ENCODE measurements around the gene CNOT3. TPM values are rescaled to one million over a fixed set of nuclear protein-coding genes. Genes with fewer than 3 reads are reported as not detected.

CNOT3 gene
- total and polyA plus RNA-seq, 2 of the 13 experiments (the other 11 are each of a cell fraction or from before 2014, with no cell fraction given), result 4.3 to 5.8 TPM

DNA sequence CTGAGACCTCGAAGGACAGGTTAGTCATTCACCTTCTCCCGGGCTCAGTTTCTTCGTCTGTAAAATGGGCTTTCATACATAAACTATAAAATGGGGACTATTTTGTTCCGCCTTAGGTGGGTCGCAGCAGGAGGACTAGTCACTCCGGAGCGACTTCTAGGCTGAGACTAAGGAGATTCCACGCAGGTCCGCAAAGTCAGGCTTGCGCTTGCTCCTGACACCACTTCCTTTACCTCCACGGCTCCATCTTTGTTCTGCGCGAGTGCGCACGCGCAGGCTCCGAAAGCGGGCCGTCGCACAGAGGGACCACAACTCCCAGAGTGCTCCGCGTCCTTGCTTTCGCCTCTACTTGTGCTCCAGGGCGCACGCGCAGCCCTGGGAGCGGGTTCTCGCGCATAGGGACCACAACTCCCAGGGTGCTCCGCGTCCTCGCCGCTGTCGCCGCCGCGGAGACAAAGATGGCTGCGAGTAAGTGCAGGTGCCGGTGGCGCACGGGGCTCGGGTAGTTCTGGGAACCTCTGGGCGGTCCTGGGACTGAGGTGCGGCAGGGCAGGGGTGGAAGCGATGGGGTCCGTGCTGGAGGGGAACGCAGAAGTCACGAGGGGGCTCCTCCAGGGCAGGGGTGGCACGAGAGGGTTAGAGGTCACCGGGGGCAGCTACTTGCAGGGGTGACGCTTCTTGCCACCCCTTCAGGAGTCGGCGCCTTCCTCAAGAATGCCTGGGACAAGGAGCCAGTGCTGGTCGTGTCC, 35.0 kb upstream of the CNOT3 start, which contains the start of gene NDUFA3 (continued):
- TF ChIP-seq, protein P1, sequence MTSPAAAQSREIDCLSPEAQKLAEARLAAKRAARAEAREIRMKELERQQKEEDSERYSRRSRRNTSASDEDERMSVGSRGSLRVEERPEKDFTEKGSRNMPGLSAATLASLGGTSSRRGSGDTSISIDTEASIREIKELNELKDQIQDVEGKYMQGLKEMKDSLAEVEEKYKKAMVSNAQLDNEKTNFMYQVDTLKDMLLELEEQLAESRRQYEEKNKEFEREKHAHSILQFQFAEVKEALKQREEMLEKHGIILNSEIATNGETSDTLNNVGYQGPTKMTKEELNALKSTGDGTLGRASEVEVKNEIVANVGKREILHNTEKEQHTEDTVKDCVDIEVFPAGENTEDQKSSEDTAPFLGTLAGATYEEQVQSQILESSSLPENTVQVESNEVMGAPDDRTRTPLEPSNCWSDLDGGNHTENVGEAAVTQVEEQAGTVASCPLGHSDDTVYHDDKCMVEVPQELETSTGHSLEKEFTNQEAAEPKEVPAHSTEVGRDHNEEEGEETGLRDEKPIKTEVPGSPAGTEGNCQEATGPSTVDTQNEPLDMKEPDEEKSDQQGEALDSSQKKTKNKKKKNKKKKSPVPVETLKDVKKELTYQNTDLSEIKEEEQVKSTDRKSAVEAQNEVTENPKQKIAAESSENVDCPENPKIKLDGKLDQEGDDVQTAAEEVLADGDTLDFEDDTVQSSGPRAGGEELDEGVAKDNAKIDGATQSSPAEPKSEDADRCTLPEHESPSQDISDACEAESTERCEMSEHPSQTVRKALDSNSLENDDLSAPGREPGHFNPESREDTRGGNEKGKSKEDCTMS (CRISPR knock-in tag; conservative IDR thresholded peaks at IDR 0.05), result no peak
- TF ChIP-seq, protein P2, sequence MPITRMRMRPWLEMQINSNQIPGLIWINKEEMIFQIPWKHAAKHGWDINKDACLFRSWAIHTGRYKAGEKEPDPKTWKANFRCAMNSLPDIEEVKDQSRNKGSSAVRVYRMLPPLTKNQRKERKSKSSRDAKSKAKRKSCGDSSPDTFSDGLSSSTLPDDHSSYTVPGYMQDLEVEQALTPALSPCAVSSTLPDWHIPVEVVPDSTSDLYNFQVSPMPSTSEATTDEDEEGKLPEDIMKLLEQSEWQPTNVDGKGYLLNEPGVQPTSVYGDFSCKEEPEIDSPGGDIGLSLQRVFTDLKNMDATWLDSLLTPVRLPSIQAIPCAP (CRISPR knock-in tag; IDR thresholded peaks at IDR 0.05; ENCODE audit: low read depth), result no peak
- TF ChIP-seq, protein P3, sequence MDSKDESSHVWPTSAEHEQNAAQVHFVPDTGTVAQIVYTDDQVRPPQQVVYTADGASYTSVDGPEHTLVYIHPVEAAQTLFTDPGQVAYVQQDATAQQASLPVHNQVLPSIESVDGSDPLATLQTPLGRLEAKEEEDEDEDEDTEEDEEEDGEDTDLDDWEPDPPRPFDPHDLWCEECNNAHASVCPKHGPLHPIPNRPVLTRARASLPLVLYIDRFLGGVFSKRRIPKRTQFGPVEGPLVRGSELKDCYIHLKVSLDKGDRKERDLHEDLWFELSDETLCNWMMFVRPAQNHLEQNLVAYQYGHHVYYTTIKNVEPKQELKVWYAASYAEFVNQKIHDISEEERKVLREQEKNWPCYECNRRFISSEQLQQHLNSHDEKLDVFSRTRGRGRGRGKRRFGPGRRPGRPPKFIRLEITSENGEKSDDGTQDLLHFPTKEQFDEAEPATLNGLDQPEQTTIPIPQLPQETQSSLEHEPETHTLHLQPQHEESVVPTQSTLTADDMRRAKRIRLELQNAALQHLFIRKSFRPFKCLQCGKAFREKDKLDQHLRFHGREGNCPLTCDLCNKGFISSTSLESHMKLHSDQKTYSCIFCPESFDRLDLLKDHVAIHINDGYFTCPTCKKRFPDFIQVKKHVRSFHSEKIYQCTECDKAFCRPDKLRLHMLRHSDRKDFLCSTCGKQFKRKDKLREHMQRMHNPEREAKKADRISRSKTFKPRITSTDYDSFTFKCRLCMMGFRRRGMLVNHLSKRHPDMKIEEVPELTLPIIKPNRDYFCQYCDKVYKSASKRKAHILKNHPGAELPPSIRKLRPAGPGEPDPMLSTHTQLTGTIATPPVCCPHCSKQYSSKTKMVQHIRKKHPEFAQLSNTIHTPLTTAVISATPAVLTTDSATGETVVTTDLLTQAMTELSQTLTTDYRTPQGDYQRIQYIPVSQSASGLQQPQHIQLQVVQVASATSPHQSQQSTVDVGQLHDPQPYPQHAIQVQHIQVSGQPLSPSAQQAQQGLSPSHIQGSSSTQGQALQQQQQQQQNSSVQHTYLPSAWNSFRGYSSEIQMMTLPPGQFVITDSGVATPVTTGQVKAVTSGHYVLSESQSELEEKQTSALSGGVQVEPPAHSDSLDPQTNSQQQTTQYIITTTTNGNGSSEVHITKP (CRISPR knock-in tag; IDR thresholded peaks at IDR 0.05; ENCODE audit: low read depth), result peak; percentile 62
- TF ChIP-seq KAT7 (CRISPR knock-in tag; IDR thresholded peaks at IDR 0.05; ENCODE audit: borderline replicate concordance), result no peak; the same call in 1 of the 2 replicates
- no peak for TF ChIP-seq ZNF383 (CRISPR knock-in tag; IDR thresholded peaks at IDR 0.05; ENCODE audit: borderline replicate concordance)
- no peak for TF ChIP-seq MBNL3 (CRISPR knock-in tag; conservative IDR thresholded peaks at IDR 0.05)
- TF ChIP-seq ZNF615 (CRISPR knock-in tag; IDR thresholded peaks at IDR 0.05; ENCODE audit: borderline replicate concordance), result no peak
- peak; percentile 70; the same call in 1 of the 2 replicates for TF ChIP-seq ZNF33B (CRISPR knock-in tag; IDR thresholded peaks at IDR 0.05)
- TF ChIP-seq ZNF232 (CRISPR knock-in tag; IDR thresholded peaks at IDR 0.05; ENCODE audit: borderline replicate concordance), result no peak
- no peak; the same call in 1 of the 2 replicates for TF ChIP-seq ZNF333 (CRISPR knock-in tag; IDR thresholded peaks at IDR 0.05; ENCODE audit: borderline replicate concordance)
- no peak for TF ChIP-seq ZNF550 (CRISPR knock-in tag; IDR thresholded peaks at IDR 0.05; ENCODE audit: borderline replicate concordance)
- peak; percentile 56; the same call in 1 of the 2 replicates for TF ChIP-seq ESRRA (CRISPR knock-in tag; IDR thresholded peaks at IDR 0.05; ENCODE audit: low read depth)
- TF ChIP-seq JUNB (CRISPR knock-in tag; IDR thresholded peaks at IDR 0.05; ENCODE audit: borderline replicate concordance), result no peak
- TF ChIP-seq, protein P4, sequence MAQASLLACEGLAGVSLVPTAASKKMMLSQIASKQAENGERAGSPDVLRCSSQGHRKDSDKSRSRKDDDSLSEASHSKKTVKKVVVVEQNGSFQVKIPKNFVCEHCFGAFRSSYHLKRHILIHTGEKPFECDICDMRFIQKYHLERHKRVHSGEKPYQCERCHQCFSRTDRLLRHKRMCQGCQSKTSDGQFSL (CRISPR knock-in tag; IDR thresholded peaks at IDR 0.05), result no peak
- TF ChIP-seq, protein P5, sequence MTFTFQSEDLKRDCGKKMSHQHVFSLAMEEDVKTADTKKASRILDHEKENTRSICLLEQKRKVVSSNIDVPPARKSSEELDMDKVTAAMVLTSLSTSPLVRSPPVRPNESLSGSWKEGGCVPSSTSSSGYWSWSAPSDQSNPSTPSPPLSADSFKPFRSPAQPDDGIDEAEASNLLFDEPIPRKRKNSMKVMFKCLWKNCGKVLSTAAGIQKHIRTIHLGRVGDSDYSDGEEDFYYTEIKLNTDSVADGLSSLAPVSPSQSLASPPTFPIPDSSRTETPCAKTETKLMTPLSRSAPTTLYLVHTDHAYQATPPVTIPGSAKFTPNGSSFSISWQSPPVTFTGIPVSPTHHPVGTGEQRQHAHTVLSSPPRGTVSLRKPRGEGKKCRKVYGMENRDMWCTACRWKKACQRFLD (CRISPR knock-in tag; IDR thresholded peaks at IDR 0.05; ENCODE audit: borderline replicate concordance), result no peak
- TF ChIP-seq, protein P6, sequence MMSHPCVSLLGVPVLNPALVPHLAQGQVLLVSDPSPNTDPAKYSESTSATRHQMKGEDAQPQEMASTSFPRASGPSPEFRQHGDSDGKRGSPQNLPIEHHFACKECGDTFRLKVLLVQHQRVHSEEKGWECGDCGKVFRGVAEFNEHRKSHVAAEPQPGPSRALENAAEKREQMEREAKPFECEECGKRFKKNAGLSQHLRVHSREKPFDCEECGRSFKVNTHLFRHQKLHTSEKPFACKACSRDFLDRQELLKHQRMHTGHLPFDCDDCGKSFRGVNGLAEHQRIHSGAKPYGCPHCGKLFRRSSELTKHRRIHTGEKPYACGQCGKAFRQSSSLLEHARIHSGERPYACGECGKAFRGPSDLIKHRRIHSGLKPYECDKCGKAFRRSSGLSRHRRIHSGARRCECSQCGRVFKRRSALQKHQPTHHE (CRISPR knock-in tag; IDR thresholded peaks at IDR 0.05; ENCODE audit: borderline replicate concordance), result no peak
- TF ChIP-seq ZBTB7B (CRISPR knock-in tag; IDR thresholded peaks at IDR 0.05), result no peak

Measured in HepG2 (cell line).